WTC11 (cell line): ENCODE measurements around the gene NT5C3B. TPM values are rescaled to one million over a fixed set of nuclear protein-coding genes. Genes with fewer than 3 reads are reported as not detected.

Experiments used
- ATAC-seq: fragments of 200-7000 bp; cut with Tn5 transposase; 2 replicates; pipeline ENCODE4 v1.10.0; 2021; ENCODE audit warnings: mild to moderate bottlenecking, moderate library complexity
- CTCF ChIA-PET: fragments of 300-600 bp; sonication (Branson Sonifier 250); formaldehyde crosslinking; loops from one replicate; lab custom pipeline; 2021; ENCODE audit warnings: antibody characterized with exemption; lab: Charles Lee
- POLR2A ChIA-PET: fragments of 350-600 bp; sonication (Branson Sonifier 250); formaldehyde crosslinking; loops from one replicate; lab custom pipeline; 2021; ENCODE audit warnings: antibody characterized with exemption; lab: Charles Lee
- DNase-seq: peaks from one replicate; pipeline ENCODE4 v3.0.0; 2021; ENCODE audit warnings: low spot score
- H3K27ac Mint-ChIP-seq: 2 replicates; pipeline ENCODE4 v1.8.0; 2021; ENCODE audit warnings: mixed read lengths
- H3K27me3 Mint-ChIP-seq: 2 replicates; pipeline ENCODE4 v1.8.0; 2021; ENCODE audit warnings: low read depth, mild to moderate bottlenecking, moderate library complexity, mixed read lengths
- H3K36me3 Mint-ChIP-seq: 2 replicates; pipeline ENCODE4 v1.8.0; 2021; ENCODE audit warnings: mixed read lengths
- H3K4me1 Mint-ChIP-seq: 2 replicates; pipeline ENCODE4 v1.8.0; 2022; ENCODE audit warnings: mixed read lengths
- H3K4me3 Mint-ChIP-seq: 2 replicates; pipeline ENCODE4 v1.8.0; 2021; ENCODE audit warnings: mild to moderate bottlenecking, moderate library complexity, mixed read lengths
- H3K9me3 Mint-ChIP-seq: 2 replicates; pipeline ENCODE4 v1.8.0; 2021; ENCODE audit warnings: mixed read lengths
- CTCF ChIP-seq: fragments of 200-600 bp; IDR thresholded peaks from 2 replicates; pipeline ENCODE4 v1.8.0; 2022; ENCODE audit warnings: antibody characterized with exemption
- E2F4 ChIP-seq: sonication (generic); formaldehyde crosslinking; IDR thresholded peaks from 2 replicates; pipeline ENCODE4 v1.8.1; 2022; ENCODE audit warnings: low read depth, mild to moderate bottlenecking, moderate library complexity, missing genetic modification reagents, borderline replicate concordance
- E2F5 ChIP-seq: sonication (generic); formaldehyde crosslinking; IDR thresholded peaks from 2 replicates; pipeline ENCODE4 v1.8.1; 2022; ENCODE audit warnings: mild to moderate bottlenecking, moderate library complexity, missing genetic modification reagents
- EMX1 ChIP-seq: fragments of 250-450 bp; sonication (Bioruptor Pico); IDR thresholded peaks from 2 replicates; pipeline ENCODE4 v1.8.0; 2021; ENCODE audit warnings: mild to moderate bottlenecking
- ERG ChIP-seq: fragments of 250-450 bp; sonication (Bioruptor Pico); IDR thresholded peaks from 2 replicates; pipeline ENCODE4 v1.8.0; 2021; ENCODE audit warnings: mild to moderate bottlenecking
- GABPB1 ChIP-seq: sonication (generic); formaldehyde crosslinking; IDR thresholded peaks from 2 replicates; pipeline ENCODE4 v1.8.1; 2023; ENCODE audit warnings: mild to moderate bottlenecking, missing genetic modification reagents
- HMGA2 ChIP-seq: fragments of 250-450 bp; sonication (Bioruptor Pico); IDR thresholded peaks from 2 replicates; pipeline ENCODE4 v1.4.0; 2021; ENCODE audit warnings: mild to moderate bottlenecking, moderate library complexity
- IRF1 ChIP-seq: sonication (generic); formaldehyde crosslinking; IDR thresholded peaks from 2 replicates; pipeline ENCODE4 v1.8.0; 2023; ENCODE audit warnings: missing genetic modification reagents
- IRF2 ChIP-seq: sonication (generic); formaldehyde crosslinking; IDR thresholded peaks from 2 replicates; pipeline ENCODE4 v1.8.0; 2022; ENCODE audit warnings: low read depth, missing genetic modification reagents, borderline replicate concordance
- MAX ChIP-seq: sonication (generic); formaldehyde crosslinking; IDR thresholded peaks from 2 replicates; pipeline ENCODE4 v1.8.0; 2022; ENCODE audit warnings: mild to moderate bottlenecking, missing genetic modification reagents
- MLX ChIP-seq: sonication (generic); formaldehyde crosslinking; IDR thresholded peaks from 2 replicates; pipeline ENCODE4 v1.8.1; 2023; ENCODE audit warnings: mild to moderate bottlenecking, missing genetic modification reagents, moderate library complexity
- NFE2L1 ChIP-seq: sonication (generic); formaldehyde crosslinking; IDR thresholded peaks from 2 replicates; pipeline ENCODE4 v1.8.1; 2023; ENCODE audit warnings: missing genetic modification reagents
- NFYB ChIP-seq: sonication (generic); formaldehyde crosslinking; conservative IDR thresholded peaks from 2 replicates; pipeline ENCODE4 v1.8.0; 2022; ENCODE audit warnings: low read depth, missing genetic modification reagents
- NR3C1 ChIP-seq: sonication (generic); formaldehyde crosslinking; conservative IDR thresholded peaks from 2 replicates; pipeline ENCODE4 v1.8.1; 2023; ENCODE audit warnings: low read depth, mild to moderate bottlenecking, missing genetic modification reagents
- PRRX2 ChIP-seq: fragments of 250-450 bp; sonication (Bioruptor Pico); IDR thresholded peaks from 2 replicates; pipeline ENCODE4 v1.8.0; 2021; ENCODE audit warnings: mild to moderate bottlenecking
- SMAD4 ChIP-seq: sonication (generic); formaldehyde crosslinking; IDR thresholded peaks from 2 replicates; pipeline ENCODE4 v1.8.0; 2022; ENCODE audit warnings: mild to moderate bottlenecking, missing genetic modification reagents
- TCF7 ChIP-seq: sonication (generic); formaldehyde crosslinking; IDR thresholded peaks from 2 replicates; pipeline ENCODE4 v1.8.0; 2022; ENCODE audit warnings: mild to moderate bottlenecking, low read depth, missing genetic modification reagents, moderate library complexity
- TEAD4 ChIP-seq: sonication (generic); formaldehyde crosslinking; IDR thresholded peaks from 2 replicates; pipeline ENCODE4 v1.8.0; 2022; ENCODE audit warnings: mild to moderate bottlenecking, missing genetic modification reagents
- ZBTB21 ChIP-seq: sonication (generic); formaldehyde crosslinking; IDR thresholded peaks from 2 replicates; pipeline ENCODE4 v1.8.1; 2023; ENCODE audit warnings: mild to moderate bottlenecking, missing genetic modification reagents, borderline replicate concordance
- ZNF121 ChIP-seq: sonication (generic); formaldehyde crosslinking; IDR thresholded peaks from 2 replicates; pipeline ENCODE4 v1.8.0; 2023; ENCODE audit warnings: missing genetic modification reagents
- total RNA-seq: library from RNA; stranded (reverse); gene quantifications from 3 replicates; pipeline ENCODE4 v1.2.3, GENCODE V29; 2021

NT5C3B gene
- total RNA-seq, 1 experiment from 2014 or later, result 58.1 TPM

- ATAC-seq (no peak), DNase-seq (no peak)
- CTCF ChIA-PET, result interaction anchor here (0.6 to 1.4 kb wide), 6 partner anchors 26 to 357 kb away, joined by 3 to 7 read pairs (median 3); partner anchors contain the start of genes JUP, ODAD4 and P3H4
- TF ChIP-seq MAX, result no peak
- TF ChIP-seq TEAD4 (CRISPR knock-in tag), result no peak
- TF ChIP-seq MLX, result no peak
- TF ChIP-seq GABPB1, result peak; percentile 50; the same call in 1 of the 2 replicates
- TF ChIP-seq IRF1, result no peak
- no peak within 1 kb of the TSS for H3K27ac Mint-ChIP-seq
- H3K27me3 Mint-ChIP-seq, result peaks cover 14% of the 10 kb centered on the region
- peaks cover 9% of the 10 kb centered on the region for H3K4me1 Mint-ChIP-seq
- POLR2A ChIA-PET, result interaction anchor here (0.5 to 1.7 kb wide), 3 partner anchors 14 to 1154 kb away, joined by 3 to 4 read pairs (median 4); partner anchors contain the start of gene P3H4
- no peaks in the 10 kb centered on the region for H3K9me3 Mint-ChIP-seq
- H3K4me3 Mint-ChIP-seq, result peak within 1 kb of the TSS; percentile 77
- peaks cover 8% of the 10 kb centered on the region for H3K36me3 Mint-ChIP-seq
Measured at GRCh38 chr17:41837761-41838538, 1.9 kb upstream of the NT5C3B start, which contains the start of gene KLHL10. Gene KLHL10 (plus strand): TSS chr17:41837825. CDS start chr17:41837933, 108 bp downstream.

GRCh38 chr17:41836550-41837196, 641 bp upstream of the NT5C3B start:
- ATAC-seq (no peak), DNase-seq (no peak)
- ChIA-PET POLR2A (interaction anchor here (0.7 to 1.7 kb wide), 2 partner anchors 15 to 25 kb away, joined by 3 to 4 read pairs; partner anchors contain the start of gene P3H4), CTCF (interaction anchor here (1.9 kb wide), 1 partner anchor 99 kb away, joined by 6 read pairs; no protein-coding TSS in a partner anchor)
- Mint-ChIP-seq H3K36me3 (peaks cover 18% of the 10 kb centered on the region), H3K27ac (no peak overlapping the region), H3K27me3 (peaks cover 14% of the 10 kb centered on the region), H3K4me3 (peak overlapping the region; percentile 77), H3K4me1 (peaks cover 9% of the 10 kb centered on the region), H3K9me3 (no peaks in the 10 kb centered on the region)
- TF ChIP-seq ZBTB21 (CRISPR knock-in tag) (no peak), PRRX2 (CRISPR knock-in tag) (no peak), GABPB1 (peak; percentile 33; the same call in 1 of the 2 replicates)

GRCh38 chr17:41835214-41835799, 725 bp downstream of the NT5C3B start:
- DNase-seq, result no peak
- no peak overlapping the region for H3K27ac Mint-ChIP-seq
- CTCF ChIA-PET, result interaction anchor here (1.0 to 1.9 kb wide), 7 partner anchors 24 to 139 kb away, joined by 3 to 10 read pairs (median 6); partner anchors contain the start of genes JUP and P3H4

More at GRCh38 chr17:41835214-41835799, 725 bp downstream of the NT5C3B start:
- TF ChIP-seq IRF2 (CRISPR knock-in tag) (no peak), NFYB (CRISPR knock-in tag) (no peak), E2F4 (no peak), GABPB1 (no peak), ZNF121 (CRISPR knock-in tag) (no peak), SMAD4 (CRISPR knock-in tag) (no peak), NR3C1 (CRISPR knock-in tag) (no peak), HMGA2 (CRISPR knock-in tag) (no peak), E2F5 (CRISPR knock-in tag) (no peak), ERG (CRISPR knock-in tag) (no peak), CTCF (no peak), EMX1 (CRISPR knock-in tag) (no peak), TCF7 (CRISPR knock-in tag) (no peak), IRF1 (no peak), NFE2L1 (no peak)
- Mint-ChIP-seq H3K4me1 (peaks cover 9% of the 10 kb centered on the region), H3K9me3 (no peaks in the 10 kb centered on the region), H3K36me3 (peaks cover 28% of the 10 kb centered on the region), H3K4me3 (peak overlapping the region; percentile 81), H3K27me3 (peaks cover 14% of the 10 kb centered on the region)
- peak; percentile 43 for ATAC-seq
- POLR2A ChIA-PET, result interaction anchor here (0.6 to 1.2 kb wide), 3 partner anchors 8 to 49 kb away, joined by 3 to 7 read pairs (median 3); partner anchors contain the start of genes JUP and KLHL11
